B cell (primary cell): ENCODE data around the gene CORO2A. TPM values are rescaled to one million over a fixed set of nuclear protein-coding genes. Genes with fewer than 3 reads are reported as not detected.

Experiments used
- ATAC-seq: fragments of 200-7000 bp; cut with Tn5 transposase; one replicate; pipeline ENCODE4 v1.10.0; 2021; ENCODE audit warnings: low read depth, mild to moderate bottlenecking, moderate number of reproducible peaks, moderate library complexity
- CTCF ChIA-PET: fragments of 350-600 bp; sonication (Branson Sonifier 250); formaldehyde crosslinking; loops from one replicate; lab custom pipeline; 2021; ENCODE audit warnings: antibody characterized with exemption, inconsistent platforms; lab: Charles Lee
- POLR2A ChIA-PET: fragments of 350-600 bp; sonication (Branson Sonifier 250); formaldehyde crosslinking; loops from one replicate; lab custom pipeline; 2021; ENCODE audit warnings: antibody characterized with exemption; lab: Charles Lee
- DNase-seq: peaks from one replicate; pipeline ENCODE4 v3.0.0; 2013
- H2AFZ ChIP-seq: 2 replicates; pipeline ENCODE4 v1.6.1; 2012; ENCODE audit warnings: mild to moderate bottlenecking, low read depth, low read length; ENCODE audit not compliant: insufficient read depth, poor library complexity, severe bottlenecking
- H3K27ac ChIP-seq, 2 donors: 1 replicate in 1 of 2; 2 replicates in 1 of 2; pipeline ENCODE4 v1.5.1; 2012 to 2013; ENCODE audit warnings: low read length in 2 of 2, mild to moderate bottlenecking in 2 of 2, moderate library complexity in 1 of 2
- H3K27me3 ChIP-seq, 4 experiments: fragments of 200-600 bp in 1 of 4; sonication (generic) in 1 of 4; replicated peaks in 1 of 4; 1 replicate in 2 of 4; 2 replicates in 2 of 4; pipeline versions ENCODE4 v1.6.1 to v1.7.0; 2013 to 2016; ENCODE audit warnings: low read length in 3 of 4, mild to moderate bottlenecking in 2 of 4, mixed read lengths in 1 of 4, moderate library complexity in 1 of 4; ENCODE audit not compliant: insufficient read depth in 4 of 4, control insufficient read depth in 3 of 4; ENCODE audit errors: control extremely low read depth in 1 of 4
- H3K36me3 ChIP-seq, 2 experiments: replicated peaks in 1 of 2; 1 replicate in 1 of 2; 2 replicates in 1 of 2; pipeline versions ENCODE4 v1.6.1 to v1.7.1; 2013; ENCODE audit warnings: low read length in 1 of 2; ENCODE audit not compliant: insufficient read depth in 2 of 2, control insufficient read depth in 1 of 2; ENCODE audit errors: control extremely low read depth in 1 of 2, extremely low read depth in 1 of 2
- H3K4me1 ChIP-seq, 2 donors: fragments of 200-600 bp in 1 of 2; sonication (generic) in 1 of 2; 1 replicate in 1 of 2; 2 replicates in 1 of 2; pipeline versions ENCODE4 v1.5.1 to v1.6.1; 2013 to 2017; ENCODE audit warnings: low read length in 2 of 2; ENCODE audit not compliant: control insufficient read depth in 2 of 2, insufficient read depth in 2 of 2
- H3K4me2 ChIP-seq: replicated peaks from 2 replicates; pipeline ENCODE3; 2012; ENCODE audit warnings: mild to moderate bottlenecking, low read depth, low read length; ENCODE audit not compliant: poor library complexity, severe bottlenecking
- H3K4me3 ChIP-seq, 5 experiments: fragments of 200-600 bp in 1 of 5; sonication (generic) in 1 of 5; 1 replicate in 3 of 5; 2 replicates in 2 of 5; pipeline versions ENCODE4 v1.5.1 to v1.7.0; 2011 to 2016; ENCODE audit warnings: low read length in 4 of 5, mild to moderate bottlenecking in 4 of 5, low read depth in 2 of 5, control low read depth in 1 of 5, moderate library complexity in 1 of 5; ENCODE audit not compliant: insufficient read depth in 1 of 5; ENCODE audit errors: control extremely low read depth in 1 of 5, extremely low read depth in 1 of 5
- H3K79me2 ChIP-seq: fragments of 200-600 bp; sonication (generic); one replicate; pipeline ENCODE4 v1.6.0; 2016; ENCODE audit warnings: low read length; ENCODE audit not compliant: control insufficient read depth, insufficient read depth
- H3K9ac ChIP-seq: fragments of 200-600 bp; sonication (generic); 2 replicates; pipeline ENCODE4 v1.6.1; 2017; ENCODE audit warnings: mild to moderate bottlenecking, low read length, moderate library complexity
- H3K9me3 ChIP-seq, 3 donors: one replicate each; pipeline versions ENCODE4 v1.6.1 to v1.7.1; 2013; ENCODE audit warnings: low read length in 2 of 3; ENCODE audit not compliant: control insufficient read depth in 2 of 3, insufficient read depth in 1 of 3; ENCODE audit errors: control extremely low read depth in 1 of 3
- H4K20me1 ChIP-seq: 2 replicates; pipeline ENCODE4 v1.6.0; 2012; ENCODE audit warnings: mild to moderate bottlenecking, low read length; ENCODE audit not compliant: insufficient read depth, control insufficient read depth, poor library complexity, severe bottlenecking
- H3K27ac Mint-ChIP-seq: one replicate; pipeline ENCODE4 v1.8.0; 2021; ENCODE audit warnings: mixed read lengths
- H3K27me3 Mint-ChIP-seq: one replicate; pipeline ENCODE4 v1.8.0; 2021; ENCODE audit warnings: mixed read lengths
- H3K4me1 Mint-ChIP-seq: one replicate; pipeline ENCODE4 v1.8.0; 2021; ENCODE audit warnings: mixed read lengths
- H3K4me3 Mint-ChIP-seq: one replicate; pipeline ENCODE4 v1.8.0; 2021; ENCODE audit warnings: mixed read lengths
- H3K9me3 Mint-ChIP-seq: one replicate; pipeline ENCODE4 v1.8.0; 2022; ENCODE audit warnings: mixed read lengths; ENCODE audit not compliant: insufficient read depth
- EZH2 ChIP-seq: IDR thresholded peaks from 2 replicates; pipeline ENCODE4 v1.6.1; 2012; ENCODE audit warnings: borderline replicate concordance, low read depth, mild to moderate bottlenecking, moderate library complexity, low read length; ENCODE audit not compliant: insufficient read depth, poor library complexity, severe bottlenecking
- WGBS: methylation state at CpG from one replicate; pipeline ENCODE4 v1.1.5; 2013; ENCODE audit warnings: missing lambda C conversion rate; ENCODE audit not compliant: insufficient coverage; 5-methylcytosine and 5-hydroxymethylcytosine counted together
- intact Hi-C: fragments of 100-400 bp; cut with micrococcal nuclease; formaldehyde crosslinking; loops from one replicate; pipeline ENCODE4 v1.10.0; 2022
- polyA plus RNA-seq: library from polyadenylated mRNA; depleted of rRNA; stranded (reverse); fragments of >200 nt; gene quantifications from 2 replicates; pipeline ENCODE4 v1.2.3, GENCODE V29; 2012
- total RNA-seq, 2 donors: library from RNA; stranded (reverse); fragments of 120-200 nt in 1 of 2; gene quantifications; 1 replicate in 1 of 2; 2 replicates in 1 of 2; pipeline versions ENCODE4 v1.2.3 to v1.2.4, GENCODE V29; 2013 to 2022
- TF ChIP-seq, protein P1 (sequence below): fragments of 200-600 bp; IDR thresholded peaks from one replicate; pipeline ENCODE4 v1.8.0; 2022; ENCODE audit warnings: antibody characterized with exemption, mild to moderate bottlenecking

CORO2A gene
- total and polyA plus RNA-seq, 2 donors (not counting 1 experiment from before 2014, with no cell fraction given), result 1.1 to 2.0 TPM

DNA sequence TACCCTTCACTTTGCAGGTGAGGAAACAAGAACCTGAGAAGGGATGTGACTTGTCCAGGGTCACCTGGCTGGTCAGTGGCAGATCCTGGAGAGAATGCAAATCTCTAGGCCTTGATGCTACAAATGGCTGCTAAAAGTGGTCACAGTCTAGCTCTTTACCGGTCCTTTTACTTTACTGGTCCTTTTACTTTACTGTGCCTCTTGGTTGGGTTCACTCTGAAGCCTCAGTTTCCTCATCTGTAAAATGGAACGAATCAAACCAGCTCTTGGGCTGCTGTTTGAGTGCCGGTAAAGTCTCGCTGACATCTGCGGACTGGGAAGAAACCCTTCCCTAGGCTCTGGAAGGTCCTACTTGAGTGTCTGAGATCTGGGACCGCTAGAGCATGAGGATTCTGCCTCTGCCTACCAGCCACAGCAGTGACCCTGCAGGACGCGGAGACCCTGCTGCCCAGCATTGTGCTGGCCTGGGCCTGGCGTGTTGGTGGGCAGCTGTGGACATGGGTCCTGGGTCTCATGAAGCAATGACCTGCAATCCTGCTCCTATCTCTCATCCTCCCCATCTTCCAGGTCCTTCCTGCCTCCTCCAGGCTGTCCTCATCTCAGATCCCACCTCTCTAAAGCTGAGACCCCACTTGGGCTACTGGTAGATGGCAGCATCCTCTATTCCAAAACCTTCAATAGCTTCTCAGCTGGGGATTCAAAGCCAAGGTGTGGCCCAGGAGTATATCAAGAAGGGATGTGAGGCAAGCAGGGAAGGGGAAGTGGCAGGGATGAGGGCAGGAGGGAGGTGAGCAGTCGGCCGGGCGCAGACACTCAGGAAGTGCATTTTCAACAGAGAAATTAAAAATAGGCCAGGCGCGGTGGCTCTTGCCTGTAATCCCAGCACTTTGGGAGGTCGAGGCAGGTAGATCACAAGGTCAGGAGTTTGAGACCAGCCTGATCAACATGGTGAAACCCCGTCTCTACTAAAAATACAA lies 13.3 kb downstream of the CORO2A start:
- Histone ChIP-seq H3K9ac (no peak overlapping the region), H3K4me3 (no peak overlapping the region), H4K20me1 (no peaks in the 10 kb centered on the region), H3K4me1 (no peaks in the 10 kb centered on the region), H2AFZ (no peak overlapping the region), H3K4me2 (no peak overlapping the region), H3K9me3 (no peaks in the 10 kb centered on the region), H3K27ac (no peak overlapping the region), H3K36me3 (no peaks in the 10 kb centered on the region), H3K79me2 (no peaks in the 10 kb centered on the region), H3K27me3 (no peaks in the 10 kb centered on the region)
- ChIA-PET CTCF (interaction anchor here (1.5 kb wide), 1 partner anchor 105 kb away, joined by 6 read pairs; no protein-coding TSS in a partner anchor), POLR2A (no interaction called here)
- no peak overlapping the region for H3K4me3 Mint-ChIP-seq
- DNase-seq (no peak), ATAC-seq (no peak)
- H3K27me3 Mint-ChIP-seq, result no peaks in the 10 kb centered on the region
- no peaks in the 10 kb centered on the region for H3K9me3 Mint-ChIP-seq
- no peak for TF ChIP-seq EZH2
- TF ChIP-seq, protein P1, sequence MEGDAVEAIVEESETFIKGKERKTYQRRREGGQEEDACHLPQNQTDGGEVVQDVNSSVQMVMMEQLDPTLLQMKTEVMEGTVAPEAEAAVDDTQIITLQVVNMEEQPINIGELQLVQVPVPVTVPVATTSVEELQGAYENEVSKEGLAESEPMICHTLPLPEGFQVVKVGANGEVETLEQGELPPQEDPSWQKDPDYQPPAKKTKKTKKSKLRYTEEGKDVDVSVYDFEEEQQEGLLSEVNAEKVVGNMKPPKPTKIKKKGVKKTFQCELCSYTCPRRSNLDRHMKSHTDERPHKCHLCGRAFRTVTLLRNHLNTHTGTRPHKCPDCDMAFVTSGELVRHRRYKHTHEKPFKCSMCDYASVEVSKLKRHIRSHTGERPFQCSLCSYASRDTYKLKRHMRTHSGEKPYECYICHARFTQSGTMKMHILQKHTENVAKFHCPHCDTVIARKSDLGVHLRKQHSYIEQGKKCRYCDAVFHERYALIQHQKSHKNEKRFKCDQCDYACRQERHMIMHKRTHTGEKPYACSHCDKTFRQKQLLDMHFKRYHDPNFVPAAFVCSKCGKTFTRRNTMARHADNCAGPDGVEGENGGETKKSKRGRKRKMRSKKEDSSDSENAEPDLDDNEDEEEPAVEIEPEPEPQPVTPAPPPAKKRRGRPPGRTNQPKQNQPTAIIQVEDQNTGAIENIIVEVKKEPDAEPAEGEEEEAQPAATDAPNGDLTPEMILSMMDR, result no peak
- H3K27ac Mint-ChIP-seq, result no peak overlapping the region
- intact Hi-C loops, result no loop called here
- WGBS, result 69% methylated on average over 14 of the region's 16 CpGs
- H3K4me1 Mint-ChIP-seq, result no peaks in the 10 kb centered on the region
